22Rv1 (cell line): ENCODE results near the gene GABBR2.

Experiments used
- CTCF ChIP-seq: fragments of 450-650 bp; IDR thresholded peaks from 2 replicates; pipeline ENCODE4 v1.5.1; 2017; ENCODE audit warnings: mild to moderate bottlenecking
- ZFX ChIP-seq: fragments of 450-650 bp; IDR thresholded peaks from 2 replicates; pipeline ENCODE4 v1.6.1; 2017; ENCODE audit warnings: antibody characterized with exemption, borderline replicate concordance

GRCh38 chr9:98329281-98329680 is 379.5 kb downstream of the GABBR2 start:
- TF ChIP-seq CTCF (no peak), ZFX (no peak)
